Measurements from ENCODE around the gene TMEM171. TPM values are rescaled to one million over a fixed set of nuclear protein-coding genes. Genes with fewer than 3 reads are reported as not detected.

Gene TMEM171
- 7.0 and 8.3 TPM in 2 replicates for total RNA-seq

DNA sequence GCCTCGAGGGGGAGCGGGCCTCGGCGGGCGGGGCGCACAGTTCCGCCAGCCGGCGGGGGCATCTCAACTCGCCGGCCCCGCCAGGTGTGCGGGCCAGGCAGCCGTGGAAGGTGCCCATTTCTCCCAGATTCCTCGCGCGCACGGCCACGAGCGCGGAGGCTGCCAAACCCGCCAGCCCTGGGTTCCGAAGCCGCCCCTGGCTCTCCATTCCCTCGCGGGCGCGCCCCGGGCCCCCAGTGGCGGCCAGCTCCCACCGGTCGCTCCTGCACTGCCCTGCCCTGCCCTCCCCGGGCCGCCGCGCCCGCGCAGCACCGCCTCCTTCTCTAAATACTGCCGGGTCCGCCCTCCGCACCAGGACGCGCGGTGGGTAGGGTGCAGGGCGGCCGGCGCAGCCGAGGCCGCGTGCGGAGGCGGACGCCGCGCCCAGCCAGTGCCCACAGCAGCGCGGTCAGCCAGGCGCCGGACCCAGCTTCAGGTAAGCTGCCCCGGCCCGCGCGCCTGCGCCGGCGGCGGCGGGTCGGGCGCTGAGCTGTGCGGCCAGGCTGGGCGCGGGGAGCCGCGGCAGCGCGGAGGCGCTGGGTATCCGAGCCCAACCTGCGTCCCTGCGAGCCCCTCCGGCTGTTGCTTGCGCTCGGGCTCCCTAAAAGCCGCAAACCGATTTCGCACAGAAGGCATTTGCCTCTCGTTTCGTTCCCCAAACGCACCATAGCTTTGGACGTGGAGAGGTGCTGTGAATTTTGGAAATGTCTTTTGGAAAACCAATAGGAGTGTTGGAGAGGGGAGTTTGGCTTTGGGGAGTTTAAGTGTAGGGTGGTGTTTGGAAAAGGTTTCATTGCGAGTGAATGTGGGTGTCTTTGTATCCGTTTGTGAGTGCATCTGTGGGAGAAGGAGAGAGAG, at the start of gene TMEM171:
TMEM171 (plus strand) TSS at position 354 of the 897 bp plus-strand sequence. CDS start 2,799 bp downstream, outside the sequence.

DNA sequence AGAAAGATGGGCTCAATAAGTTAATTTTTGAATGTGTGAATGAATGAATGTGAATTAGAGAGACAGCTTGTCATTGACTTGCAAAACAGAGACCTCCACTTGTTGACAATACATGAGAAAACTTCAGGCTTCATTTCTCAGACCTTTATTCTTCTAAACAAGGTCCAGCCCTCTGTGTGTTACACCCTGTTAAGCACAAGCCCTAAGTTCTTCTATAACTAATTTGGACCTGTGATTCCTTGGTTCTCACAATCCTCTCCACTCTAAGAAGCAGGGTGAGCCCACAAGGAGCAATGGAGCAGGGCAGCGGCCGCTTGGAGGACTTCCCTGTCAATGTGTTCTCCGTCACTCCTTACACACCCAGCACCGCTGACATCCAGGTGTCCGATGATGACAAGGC, 52.6 kb downstream of the TMEM171 start, which contains the start of gene TMEM174:
TMEM174 (plus strand) TSS at position 243 of the 400 bp plus-strand sequence; CDS start at position 294, 51 bp downstream.

Other genes with a start within 250 kb of the TMEM171 start
- gene FCHO2, start 164.5 kb upstream of the TMEM171 start, total RNA-seq, result 14.8 and 15.3 TPM in 2 replicates
- not detected in 2 replicates for gene TMEM174, start 52.6 kb downstream of the TMEM171 start, total RNA-seq